K562 (cell line): ENCODE data around the gene CPT1A. TPM values are rescaled to one million over a fixed set of nuclear protein-coding genes. Genes with fewer than 3 reads are reported as not detected.

Experiments
- ASH1L ChIP-seq: fragments of 450-650 bp; IDR thresholded peaks from 2 replicates; pipeline ENCODE4 v1.6.1; 2018; ENCODE audit warnings: borderline replicate concordance, mild to moderate bottlenecking, low read depth; ENCODE audit not compliant: partially characterized antibody
- CTBP1 ChIP-seq: fragments of 450-650 bp; IDR thresholded peaks from 2 replicates; pipeline ENCODE4 v1.6.1; 2016; ENCODE audit warnings: borderline replicate concordance
- ETS1 ChIP-seq: conservative IDR thresholded peaks from 2 replicates; pipeline ENCODE4 v1.6.1; 2011; ENCODE audit warnings: low read depth, mild to moderate bottlenecking, low read length; ENCODE audit not compliant: control insufficient read depth
- IRF1 ChIP-seq: sonication (generic); formaldehyde crosslinking; IDR thresholded peaks from 2 replicates; pipeline ENCODE4 v1.8.0; 2022; ENCODE audit warnings: missing genetic modification reagents, mild to moderate bottlenecking, borderline replicate concordance
- MEIS2 ChIP-seq: fragments of 450-650 bp; IDR thresholded peaks from 2 replicates; pipeline ENCODE4 v1.6.1; 2014; ENCODE audit warnings: mild to moderate bottlenecking; ENCODE audit not compliant: partially characterized antibody
- NFE2L1 ChIP-seq: fragments of 450-650 bp; IDR thresholded peaks from 2 replicates; pipeline ENCODE4 v1.6.1; 2016; ENCODE audit warnings: missing genetic modification characterization, low read depth, mild to moderate bottlenecking, missing compliant biosample characterization, moderate library complexity, borderline replicate concordance
- NFIX ChIP-seq: fragments of 250-450 bp; sonication (Bioruptor Pico); IDR thresholded peaks from 2 replicates; pipeline ENCODE4 v1.4.0; 2020; ENCODE audit warnings: low read depth, mild to moderate bottlenecking, moderate library complexity
- PHF21A ChIP-seq: fragments of 450-650 bp; IDR thresholded peaks from 2 replicates; pipeline ENCODE4 v1.6.1; 2017; ENCODE audit warnings: low read depth, borderline replicate concordance
- PKNOX1 ChIP-seq: fragments of 450-650 bp; IDR thresholded peaks from 2 replicates; pipeline ENCODE4 v1.6.1; 2016
- UBTF ChIP-seq, 2 experiments: IDR thresholded peaks; 2 replicates each; pipeline ENCODE4 v1.6.1; 2012; ENCODE audit warnings: improper control_type of control experiment in 2 of 2, low read depth in 2 of 2, low read length in 2 of 2, borderline replicate concordance in 1 of 2
- ZBTB12 ChIP-seq: fragments of 250-450 bp; sonication (Bioruptor Pico); IDR thresholded peaks from 2 replicates; pipeline ENCODE4 v1.4.0; 2020
- ZBTB2 ChIP-seq: fragments of 450-650 bp; IDR thresholded peaks from 2 replicates; pipeline ENCODE4 v1.6.1; 2016; ENCODE audit warnings: antibody characterized with exemption
- ZNF134 ChIP-seq: fragments of 250-450 bp; sonication (Bioruptor Pico); conservative IDR thresholded peaks from 2 replicates; pipeline ENCODE4 v1.4.0; 2020
- ZNF212 ChIP-seq: fragments of 450-650 bp; formaldehyde crosslinking; IDR thresholded peaks from 2 replicates; pipeline ENCODE4 v1.4.0; 2020; ENCODE audit warnings: mild to moderate bottlenecking
- polyA plus RNA-seq, 8 experiments: library from polyadenylated mRNA; depleted of rRNA in 4 of 8; stranded (reverse) in 5 of 8; unstranded in 3 of 8; fragments of >200 nt; fragmentation: Nextera tagmentation in 2 of 8; fragmentation: Illumina TruSeq in 1 of 8; extraction: Ambion mirVana in 2 of 8; extraction: Trizol in 1 of 8; gene quantifications; 2 replicates each; pipeline versions ENCODE4 v1.2.1 to v1.2.3, GENCODE V29; 2011 to 2014; ENCODE audit warnings: inconsistent platforms in 1 of 8, missing spikeins in 1 of 8
- total RNA-seq, 7 experiments: library from RNA; depleted of rRNA in 6 of 7; stranded (reverse); fragments of >200 nt in 6 of 7; fragmentation: Illumina TruSeq in 2 of 7; extraction: Trizol in 2 of 7; gene quantifications; 2 replicates each; pipeline versions ENCODE4 v1.2.1 to v1.2.3, GENCODE V29; 2011 to 2021; ENCODE audit warnings: low replicate concordance in 1 of 7

CPT1A gene
- total and polyA plus RNA-seq, 9 of the 15 experiments (the other 6 are each of a cell fraction or from before 2014, with no cell fraction given), result 2.6 to 29.1 (median 12.3) TPM

GRCh38 chr11:68751331-68751856 is 90.3 kb downstream of the CPT1A start, which contains the start of gene TESMIN (continued):
- TF ChIP-seq NFIX (CRISPR knock-in tag), result no peak
- TF ChIP-seq ZNF212 (CRISPR knock-in tag), result no peak
- TF ChIP-seq MEIS2, result no peak
- no peak for TF ChIP-seq IRF1 (CRISPR knock-in tag)
- no peak for TF ChIP-seq PHF21A
- TF ChIP-seq CTBP1, result peak; percentile 86
- TF ChIP-seq ZBTB12 (CRISPR knock-in tag), result no peak
- TF ChIP-seq ZBTB2, result no peak
- peak; percentile 81 for TF ChIP-seq PKNOX1
- peak; percentile 62 to 79; a peak in 3 of 4 replicates for TF ChIP-seq UBTF (IDR thresholded peaks at IDR 0.05; ENCODE audit: borderline replicate concordance in 1 of 2, low read depth in 2 of 2, low read length in 2 of 2)
- no peak for TF ChIP-seq ZNF134 (CRISPR knock-in tag)
- TF ChIP-seq ASH1L, result no peak
- TF ChIP-seq NFE2L1 (tag), result no peak
- TF ChIP-seq ETS1, result peak; percentile 79; the same call in 1 of the 2 replicates
